GM18498 (cell line): ENCODE results near the gene USP48.
"Not testable (repeated sequence)": the region's sequence is repeated elsewhere in the genome, so short reads cannot be mapped to it uniquely, and the experiment has no call there.

Source experiments
- ATAC-seq: cut with Tn5 transposase; IDR thresholded peaks from one replicate; pipeline ENCODE4 v1.9.1; 2021; ENCODE audit warnings: mild to moderate bottlenecking, moderate library complexity; ENCODE audit not compliant: unreplicated experiment

USP48 gene

GRCh38 chr1:21782868-21783678 is at the start of gene USP48:
Gene USP48 (minus strand): TSS chr1:21783149. CDS start chr1:21782957, 192 bp downstream.
- ATAC-seq, result peak; percentile 75

- no peak for ATAC-seq
Observed at GRCh38 chr1:21831454-21831970, 48.6 kb upstream of the USP48 start.

GRCh38 chr1:21830792-21831453 is 48.0 kb upstream of the USP48 start:
- ATAC-seq, result no peak

GRCh38 chr1:21829294-21829693 is 46.3 kb upstream of the USP48 start:
- no peak for ATAC-seq

GRCh38 chr1:21828506-21829210 is 45.7 kb upstream of the USP48 start:
- no peak for ATAC-seq

GRCh38 chr1:21828075-21828474 is 45.1 kb upstream of the USP48 start:
- ATAC-seq, result no peak

- ATAC-seq, result no peak
Observed at GRCh38 chr1:21827141-21827679, 44.3 kb upstream of the USP48 start.

GRCh38 chr1:21826694-21827093 is 43.7 kb upstream of the USP48 start:
- not testable (repeated sequence) for ATAC-seq

GRCh38 chr1:21825393-21825792 is 42.4 kb upstream of the USP48 start:
- ATAC-seq, result no peak

GRCh38 chr1:21824926-21825325 is 42.0 kb upstream of the USP48 start:
- ATAC-seq, result no peak

GRCh38 chr1:21823980-21824702 is 41.2 kb upstream of the USP48 start:
- ATAC-seq, result no peak

- no peak for ATAC-seq
Observed at GRCh38 chr1:21823206-21823979, 40.4 kb upstream of the USP48 start.

- no peak for ATAC-seq
Observed at GRCh38 chr1:21822349-21822748, 39.4 kb upstream of the USP48 start.

- ATAC-seq, result no peak
Observed at GRCh38 chr1:21821385-21822019, 38.6 kb upstream of the USP48 start.

GRCh38 chr1:21820597-21821232 is 37.8 kb upstream of the USP48 start:
- no peak for ATAC-seq

GRCh38 chr1:21818656-21819055 is 35.7 kb upstream of the USP48 start:
- ATAC-seq, result no peak

- no peak for ATAC-seq
Observed at GRCh38 chr1:21816602-21817302, 33.8 kb upstream of the USP48 start.

- ATAC-seq, result no peak
Observed at GRCh38 chr1:21815724-21816321, 32.9 kb upstream of the USP48 start.
